Sigmoid colon (tissue), 7 donors: Measurements from ENCODE around the gene CARD11. TPM values are rescaled to one million over a fixed set of nuclear protein-coding genes. Genes with fewer than 3 reads are reported as not detected.

Experiments used
- DNase-seq: peaks from one replicate; pipeline ENCODE4 v3.0.0-alpha.2; 2019
- H3K27ac ChIP-seq, 4 donors: fragments of 200-600 bp; sonication (generic); one replicate each; pipeline ENCODE4 v1.5.1; 2016 to 2019; ENCODE audit warnings: mild to moderate bottlenecking in 1 of 4
- H3K27me3 ChIP-seq, 3 donors: fragments of 200-600 bp; sonication (generic); one replicate each; pipeline ENCODE4 v1.5.1; 2019; ENCODE audit warnings: mild to moderate bottlenecking in 1 of 3
- H3K36me3 ChIP-seq, 4 donors: fragments of 200-600 bp; sonication (generic); one replicate each; pipeline ENCODE4 v1.5.1; 2016 to 2019
- H3K4me1 ChIP-seq, 4 donors: fragments of 200-600 bp; sonication (generic); one replicate each; pipeline ENCODE4 v1.5.1; 2017 to 2019
- H3K4me3 ChIP-seq, 4 donors: fragments of 200-600 bp; sonication (generic); one replicate each; pipeline ENCODE4 v1.5.1; 2017 to 2019; ENCODE audit warnings: mild to moderate bottlenecking in 2 of 4, moderate library complexity in 1 of 4
- H3K9me3 ChIP-seq, 4 donors: fragments of 200-600 bp in 3 of 4; sonication (generic) in 3 of 4; one replicate each; pipeline versions ENCODE4 v1.5.1 to v1.6.1; 2013 to 2019
- CTCF ChIP-seq, 4 experiments: fragments of 450-650 bp in 3 of 4; fragments of 200-600 bp in 1 of 4; IDR thresholded peaks; one replicate each; pipeline ENCODE4 v1.5.1; 2016 to 2019; ENCODE audit warnings: antibody characterized with exemption in 4 of 4, mild to moderate bottlenecking in 3 of 4, moderate library complexity in 2 of 4
- EP300 ChIP-seq, 4 donors: sonication (generic); formaldehyde crosslinking; IDR thresholded peaks; one replicate each; pipeline ENCODE4 v1.6.1; 2017; ENCODE audit warnings: antibody characterized with exemption in 4 of 4
- POLR2A ChIP-seq, 2 donors: fragments of 450-650 bp; IDR thresholded peaks; one replicate each; pipeline ENCODE4 v1.6.1; 2016; ENCODE audit warnings: antibody characterized with exemption in 2 of 2, mild to moderate bottlenecking in 2 of 2, moderate library complexity in 2 of 2
- POLR2AphosphoS5 ChIP-seq, 4 donors: sonication (generic); formaldehyde crosslinking; IDR thresholded peaks; one replicate each; pipeline ENCODE4 v1.6.1; 2017; ENCODE audit warnings: antibody characterized with exemption in 4 of 4
- WGBS, 2 donors: extraction: QIAGEN DNeasy Blood & Tissue Kit; methylation state at CpG; one replicate each; pipeline ENCODE4 v1.1.7; 2013; 5-methylcytosine and 5-hydroxymethylcytosine counted together
- intact Hi-C: fragments of 100-400 bp; cut with DNase I; formaldehyde crosslinking; loops from one replicate; pipeline ENCODE4 v1.15.1; 2023
- polyA plus RNA-seq, 3 donors: library from polyadenylated mRNA; stranded (reverse); fragments of 200-250 nt; gene quantifications; one replicate each; pipeline ENCODE4 v1.2.3, GENCODE V29; 2013
- total RNA-seq, 4 donors: library from RNA; depleted of rRNA; stranded (reverse); fragments of >200 nt; gene quantifications; one replicate each; pipeline ENCODE4 v1.1.0, GENCODE V29; 2016
- donor health status: healthy with polysubstance abuse.
- donor health status: Bipolar disorder and iron deficiency.
- donor health status: healthy.

Gene CARD11
- total and polyA plus RNA-seq, 7 donors, result 0.14 to 22.4 (median 0.66) TPM; not detected in 1

- no peaks in the 10 kb centered on the region for H3K9me3 ChIP-seq
- H3K27me3 ChIP-seq, result peaks cover 0 to 6% (median 0%) of the 10 kb centered on the region in 3 donors
- no peaks in the 10 kb centered on the region for H3K36me3 ChIP-seq
- intact Hi-C loops, result no loop called here
- no peaks in the 10 kb centered on the region for H3K4me1 ChIP-seq
- WGBS, 2 donors, result 92 to 94% methylated on average over 35 of the region's 35 CpGs
- no peak for TF ChIP-seq EP300 (IDR thresholded peaks at IDR 0.05)
- TF ChIP-seq POLR2AphosphoS5 (IDR thresholded peaks at IDR 0.05), result no peak
- no peak for TF ChIP-seq POLR2A (IDR thresholded peaks at IDR 0.05)
- no peak for TF ChIP-seq CTCF (IDR thresholded peaks at IDR 0.05)
- peak; percentile 59 for DNase-seq
- no peak overlapping the region for H3K27ac ChIP-seq
- H3K4me3 ChIP-seq, result no peak overlapping the region
Measured at GRCh38 chr7:2943851-2944601, 99.6 kb downstream of the CARD11 start.

GRCh38 chr7:2941216-2941859 is 102.3 kb downstream of the CARD11 start:
- WGBS, 2 donors, result 75 to 87% methylated on average over 12 of the region's 12 CpGs

DNA sequence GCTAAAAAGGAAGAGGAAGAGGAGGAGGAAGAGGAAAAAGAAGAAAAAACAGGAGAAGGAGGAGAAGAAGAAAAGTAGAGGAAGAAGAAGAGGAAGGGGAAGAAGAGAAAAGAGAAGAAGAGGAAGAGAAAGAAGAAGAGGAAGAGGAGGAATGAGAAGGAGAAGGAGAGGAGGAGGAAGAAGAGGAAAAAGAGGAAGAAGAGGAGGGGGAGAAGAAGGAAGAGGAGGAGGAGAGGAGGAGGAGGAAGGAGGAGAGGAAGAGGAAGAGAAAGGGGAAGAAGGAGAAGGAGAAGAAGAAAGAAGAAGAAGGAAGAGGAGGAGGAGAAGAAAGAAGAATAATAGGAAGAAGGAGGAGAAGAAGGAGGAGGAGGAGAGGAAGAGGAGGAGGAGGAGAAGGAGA is 103.2 kb downstream of the CARD11 start:
- H3K27ac ChIP-seq, result no peak overlapping the region
- H3K4me1 ChIP-seq, result no peaks in the 10 kb centered on the region
- H3K4me3 ChIP-seq, result no peak overlapping the region
- no peak for TF ChIP-seq CTCF (IDR thresholded peaks at IDR 0.05)
- no peak for TF ChIP-seq EP300 (IDR thresholded peaks at IDR 0.05)
- TF ChIP-seq POLR2A (IDR thresholded peaks at IDR 0.05), result no peak
- no peak for TF ChIP-seq POLR2AphosphoS5 (IDR thresholded peaks at IDR 0.05)
- H3K27me3 ChIP-seq, result peaks cover 0 to 7% (median 0%) of the 10 kb centered on the region in 3 donors
- H3K36me3 ChIP-seq, result no peaks in the 10 kb centered on the region
- DNase-seq, result no peak
- intact Hi-C loops, result no loop called here
- H3K9me3 ChIP-seq, result no peaks in the 10 kb centered on the region

More at GRCh38 chr7:2941216-2941859, 102.3 kb downstream of the CARD11 start:
- H3K27ac ChIP-seq, result no peak overlapping the region
- no peaks in the 10 kb centered on the region for H3K36me3 ChIP-seq
- TF ChIP-seq CTCF (IDR thresholded peaks at IDR 0.05) (no peak), POLR2AphosphoS5 (IDR thresholded peaks at IDR 0.05) (no peak), POLR2A (IDR thresholded peaks at IDR 0.05) (no peak), EP300 (IDR thresholded peaks at IDR 0.05) (no peak)
- H3K27me3 ChIP-seq, result peaks cover 0 to 7% (median 0%) of the 10 kb centered on the region in 3 donors
- H3K9me3 ChIP-seq, result no peaks in the 10 kb centered on the region
- intact Hi-C loops, result no loop called here
- H3K4me1 ChIP-seq, result no peaks in the 10 kb centered on the region
- no peak overlapping the region for H3K4me3 ChIP-seq
- peak; percentile 30 for DNase-seq

DNA sequence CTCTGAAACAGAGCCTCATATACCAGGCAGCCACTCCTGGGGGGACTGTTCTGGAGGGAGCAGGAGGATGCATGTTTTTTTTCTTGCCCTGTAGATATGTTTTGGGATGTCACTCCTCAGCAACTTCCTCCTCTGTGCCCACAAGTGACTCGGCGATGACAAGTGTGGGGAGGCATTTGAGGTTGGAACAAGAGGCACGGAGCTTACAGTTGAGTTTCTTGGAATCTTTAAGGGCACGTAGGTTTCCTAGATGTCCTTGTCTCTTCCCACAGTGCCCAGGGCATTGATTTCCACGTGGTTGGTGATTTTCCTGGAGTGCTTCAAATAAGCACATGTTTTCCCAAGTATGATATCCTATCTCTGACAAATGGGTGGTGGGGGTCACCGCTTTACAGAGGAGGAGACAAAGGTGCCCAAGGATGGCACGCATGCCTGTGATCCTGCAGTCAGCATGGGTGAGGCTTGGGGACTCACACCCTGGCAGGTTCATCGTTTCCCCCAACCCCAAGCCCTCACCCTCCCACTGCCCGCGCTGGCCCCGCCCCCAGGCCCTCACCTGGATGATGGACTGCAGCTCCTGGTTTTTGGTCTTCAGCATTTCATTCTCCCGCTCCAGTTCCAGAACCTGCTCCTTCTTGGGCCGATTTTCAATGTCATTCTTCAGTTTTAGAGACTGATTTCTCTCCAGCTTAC is 104.3 kb downstream of the CARD11 start:
- Histone ChIP-seq H3K4me3 (no peak overlapping the region), H3K36me3 (no peaks in the 10 kb centered on the region), H3K9me3 (no peaks in the 10 kb centered on the region), H3K27ac (no peak overlapping the region), H3K4me1 (no peaks in the 10 kb centered on the region), H3K27me3 (peaks cover 0 to 7% (median 0%) of the 10 kb centered on the region in 3 donors)
- intact Hi-C loops, result no loop called here
- WGBS, 2 donors, result 80 to 81% methylated on average over 13 of the region's 13 CpGs
- peak; percentile 50 for DNase-seq
- TF ChIP-seq POLR2A (IDR thresholded peaks at IDR 0.05) (no peak), EP300 (IDR thresholded peaks at IDR 0.05) (no peak), CTCF (IDR thresholded peaks at IDR 0.05) (no peak), POLR2AphosphoS5 (IDR thresholded peaks at IDR 0.05) (no peak)
